NCI-H446 (cell line): Measurements from ENCODE around the gene XYLT1.

Experiments used
- DNase-seq, 2 experiments: peaks; one replicate each; lab custom pipeline; 2025; lab: John Stamatoyannopoulos, UW

The XYLT1 gene

GRCh38 chr16:17460890-17461289 lies 9.9 kb downstream of the XYLT1 start:
- DNase-seq: peak; percentile 26 to 65

DNA sequence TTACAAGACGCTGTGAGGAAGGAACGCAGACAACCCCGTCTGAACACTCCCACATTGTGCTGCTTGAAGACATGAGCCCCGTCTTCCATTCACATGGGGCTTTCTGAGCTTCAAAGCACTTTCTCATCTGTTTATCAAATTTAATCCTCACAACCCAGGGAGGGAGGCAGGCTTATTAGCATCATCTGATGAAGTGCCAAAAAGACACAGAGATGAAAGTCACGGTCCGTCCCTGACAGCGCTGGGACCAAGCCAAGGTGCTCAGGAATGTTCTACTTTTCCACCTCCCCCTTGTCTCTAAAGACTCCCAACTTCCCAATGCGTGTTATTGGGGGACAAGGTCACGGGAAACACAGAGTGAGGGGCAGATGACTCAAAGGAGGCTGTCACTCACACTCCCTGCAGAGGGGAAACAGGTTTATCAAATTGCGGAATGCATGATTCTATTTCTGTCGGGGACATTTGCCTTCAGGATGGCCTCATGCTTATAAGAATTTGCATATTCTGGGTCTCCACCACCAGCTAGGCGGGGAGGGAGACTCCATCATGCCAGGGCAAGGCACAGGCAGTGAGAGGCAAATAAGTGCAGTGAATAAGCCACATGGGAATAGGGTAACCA lies 10.7 kb downstream of the XYLT1 start:
- DNase-seq: no peak

GRCh38 chr16:17457997-17458396 lies 12.8 kb downstream of the XYLT1 start:
- DNase-seq: no peak

GRCh38 chr16:17457513-17457912 lies 13.2 kb downstream of the XYLT1 start:
- no peak for DNase-seq

DNA sequence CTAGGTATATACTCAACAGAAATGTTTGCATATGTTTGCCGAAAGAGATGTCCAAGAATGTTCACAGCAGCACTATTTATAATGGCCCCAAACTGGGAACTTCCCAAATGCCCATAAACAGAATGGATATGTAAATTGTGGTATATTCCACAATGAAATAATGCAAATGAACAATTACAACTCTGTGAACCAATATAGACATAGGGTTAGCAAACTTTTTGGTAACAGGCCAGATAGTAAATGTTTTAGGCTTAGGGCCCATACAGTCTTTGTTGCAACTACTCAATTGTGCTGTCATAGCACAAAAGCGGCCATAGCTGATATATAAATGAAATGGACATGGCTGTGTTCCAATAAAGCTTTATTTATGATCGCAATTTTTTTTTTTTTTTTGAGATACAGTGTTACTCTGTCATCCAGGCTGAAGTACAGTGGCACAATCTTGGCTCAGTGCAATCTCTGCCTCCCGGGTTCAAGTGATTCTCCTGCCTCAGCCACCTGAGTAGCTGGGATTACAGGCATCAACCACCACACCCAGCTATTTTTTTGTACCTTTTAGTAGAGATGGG lies 16.5 kb downstream of the XYLT1 start:
- DNase-seq: no peak

- DNase-seq: no peak
Observed at GRCh38 chr16:17453364-17454038, 17.3 kb downstream of the XYLT1 start.

DNA sequence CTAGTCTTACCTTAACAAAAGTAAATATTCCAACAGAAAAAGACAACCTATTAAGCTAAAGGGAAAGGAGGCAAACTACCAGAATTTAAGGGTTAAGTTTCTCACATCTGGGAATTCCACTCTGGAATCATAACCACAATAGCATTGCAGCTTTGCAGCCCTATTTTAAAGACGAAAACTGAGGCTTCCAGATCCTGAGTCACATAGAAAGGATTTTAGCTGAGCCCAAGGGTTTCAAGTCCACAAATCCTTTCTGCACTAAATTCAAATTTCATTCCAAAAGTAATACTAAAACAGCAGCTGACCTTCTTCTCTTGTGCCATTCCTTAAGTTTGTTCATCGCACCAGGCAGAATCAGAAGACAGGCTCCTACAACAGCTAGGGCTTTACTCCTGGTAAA lies 17.8 kb downstream of the XYLT1 start:
- no peak for DNase-seq

- no peak for DNase-seq
Observed at GRCh38 chr16:17451843-17452242, 18.9 kb downstream of the XYLT1 start.

GRCh38 chr16:17450291-17450690 lies 20.5 kb downstream of the XYLT1 start:
- no peak for DNase-seq

DNA sequence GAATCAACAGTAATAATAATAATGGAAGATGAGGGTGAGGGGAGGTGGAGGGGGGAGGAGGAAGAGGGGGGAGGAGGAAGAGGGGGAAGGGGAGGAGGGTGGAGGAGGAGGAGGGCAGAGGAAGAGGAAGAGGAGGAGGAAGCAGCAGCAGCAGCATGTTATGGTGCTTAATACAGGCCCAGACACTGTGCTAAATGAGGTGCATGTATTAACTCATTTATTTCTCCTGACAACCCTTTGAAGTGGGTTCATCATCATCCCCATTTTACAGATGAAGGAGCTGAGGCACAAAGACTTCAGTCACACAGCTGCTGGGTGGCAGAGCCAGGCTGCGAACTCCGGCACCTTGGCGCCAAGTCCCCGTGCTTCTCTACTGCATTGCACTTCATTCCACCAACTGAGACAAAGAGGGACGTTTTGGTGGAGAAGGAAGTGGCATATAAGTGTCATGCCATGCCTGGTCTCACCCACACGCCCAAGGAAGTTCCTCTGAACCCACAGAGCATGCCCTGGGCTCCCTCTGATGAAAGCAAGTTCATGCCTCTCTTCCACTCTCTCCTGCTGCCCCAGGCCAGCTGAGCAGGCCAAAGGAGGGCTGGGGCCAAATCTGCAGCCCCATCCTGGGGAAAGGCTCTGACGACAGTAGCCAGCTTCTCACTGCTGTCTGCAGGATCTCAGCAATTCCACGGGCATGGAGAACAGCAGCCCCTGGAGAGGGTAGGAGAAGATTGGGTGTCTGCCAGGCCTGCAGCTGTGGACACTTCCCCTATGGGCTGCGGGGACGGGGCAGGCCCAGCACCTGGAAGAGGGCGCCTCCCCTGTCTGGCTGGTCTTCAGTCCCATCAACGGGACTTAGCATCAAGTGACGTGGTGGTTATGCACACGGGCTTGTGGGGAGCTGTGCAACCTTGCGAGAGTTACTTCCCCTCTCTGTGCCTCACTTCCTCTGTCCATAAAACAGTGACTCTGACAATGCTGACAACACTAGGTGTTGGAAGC lies 21.8 kb downstream of the XYLT1 start:
- DNase-seq: no peak

DNA sequence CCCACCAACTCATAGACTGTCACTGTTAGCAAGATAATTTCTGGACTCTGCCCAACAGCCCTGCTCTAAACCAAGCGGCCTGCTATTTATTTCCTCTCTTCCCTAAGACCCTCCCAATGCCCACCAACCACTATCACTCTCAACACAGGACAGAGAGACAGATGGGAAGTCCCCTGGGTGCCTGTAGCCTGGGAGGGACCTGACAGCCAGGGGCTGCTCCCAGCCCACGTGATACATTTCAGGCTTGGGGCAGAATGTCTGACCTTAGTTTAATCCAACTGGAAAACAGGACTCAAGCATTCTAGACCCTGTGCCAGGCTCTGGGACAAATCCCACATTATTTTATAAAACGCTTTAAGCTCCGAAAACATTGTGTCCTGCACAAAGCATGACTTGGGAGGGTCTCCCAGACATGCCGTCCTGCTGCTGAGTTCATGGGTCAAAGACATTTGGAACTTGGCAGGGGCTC lies 23.6 kb downstream of the XYLT1 start:
- no peak for DNase-seq

DNA sequence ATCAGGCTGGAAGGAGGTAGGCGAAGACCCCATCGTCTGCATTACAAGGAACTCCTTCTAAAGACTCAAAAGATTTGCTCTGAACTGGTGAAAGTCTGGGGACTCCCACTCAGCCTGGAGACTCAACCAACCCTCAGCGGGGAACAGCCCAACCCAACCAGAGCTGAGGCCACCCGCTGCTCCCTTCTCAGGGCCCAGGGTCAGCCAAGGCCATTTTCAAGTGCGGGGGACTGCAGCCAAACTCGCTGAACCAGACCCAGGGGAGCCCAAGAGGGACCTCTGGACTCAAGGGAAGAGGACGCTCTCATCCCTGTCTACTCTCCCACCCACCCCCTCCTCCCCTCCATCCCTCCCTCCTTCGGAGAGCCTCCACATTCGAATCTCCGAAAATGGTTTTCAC lies 24.1 kb downstream of the XYLT1 start:
- no peak for DNase-seq

DNA sequence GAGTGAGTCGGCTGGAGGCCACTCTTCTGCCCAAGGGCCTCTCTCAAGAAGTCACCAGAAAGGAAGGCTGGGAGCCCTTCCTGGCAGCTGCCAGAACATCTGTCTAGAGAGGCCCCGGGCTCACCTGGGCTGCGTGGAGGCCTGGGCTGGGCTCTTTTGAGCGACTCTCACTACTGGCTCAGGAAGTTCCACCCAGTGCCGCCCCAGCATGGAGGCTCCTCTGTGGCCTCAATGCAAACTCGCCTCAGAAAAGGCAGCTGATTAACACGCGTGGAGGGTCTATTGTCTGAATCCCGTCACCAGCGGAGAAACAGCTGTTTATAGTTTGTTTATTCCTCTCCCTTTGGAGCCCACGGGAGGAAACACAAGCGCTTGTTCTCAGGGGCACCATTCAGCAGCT lies 25.3 kb downstream of the XYLT1 start:
- no peak for DNase-seq

- no peak for DNase-seq
Observed at GRCh38 chr16:17444658-17445057, 26.1 kb downstream of the XYLT1 start.

DNA sequence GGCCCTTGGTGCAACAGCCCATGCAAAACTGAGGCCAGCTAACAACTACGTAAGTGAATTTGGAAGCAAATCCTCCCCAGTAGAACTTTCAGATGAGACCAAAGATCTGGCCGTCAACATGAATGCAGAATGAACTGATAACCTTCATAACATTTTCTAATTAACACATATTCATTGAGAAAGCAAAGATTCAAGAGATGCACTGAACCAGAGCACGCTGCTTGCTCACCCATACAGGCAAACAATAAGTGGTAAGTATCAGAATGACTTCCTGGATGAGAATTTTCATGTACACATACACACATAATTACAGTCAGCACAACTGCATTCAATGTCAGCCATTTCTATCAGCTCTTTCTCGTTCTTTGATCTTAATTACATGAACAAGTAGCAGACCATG lies 30.6 kb downstream of the XYLT1 start:
- DNase-seq: no peak

- no peak for DNase-seq
Observed at GRCh38 chr16:17439580-17439979, 31.2 kb downstream of the XYLT1 start.

DNA sequence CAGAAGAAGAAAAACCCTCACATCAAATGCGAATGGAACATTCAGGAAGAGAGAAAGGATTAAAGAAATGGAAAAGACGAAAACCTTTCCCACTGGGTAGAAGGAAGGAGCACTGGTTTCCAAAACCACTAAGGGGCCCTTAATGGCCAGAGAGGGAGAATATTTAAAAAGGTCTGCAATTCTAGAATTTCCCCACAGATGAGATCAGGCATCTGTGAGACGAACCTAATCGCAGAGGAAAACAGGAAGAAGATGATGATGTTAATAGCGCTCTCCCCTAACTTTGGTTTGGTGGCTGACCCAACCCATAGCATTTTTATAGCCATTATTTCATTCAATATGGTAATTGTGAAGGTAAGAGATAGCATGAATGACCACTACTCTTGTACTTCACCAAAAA lies 32.8 kb downstream of the XYLT1 start:
- no peak for DNase-seq

DNA sequence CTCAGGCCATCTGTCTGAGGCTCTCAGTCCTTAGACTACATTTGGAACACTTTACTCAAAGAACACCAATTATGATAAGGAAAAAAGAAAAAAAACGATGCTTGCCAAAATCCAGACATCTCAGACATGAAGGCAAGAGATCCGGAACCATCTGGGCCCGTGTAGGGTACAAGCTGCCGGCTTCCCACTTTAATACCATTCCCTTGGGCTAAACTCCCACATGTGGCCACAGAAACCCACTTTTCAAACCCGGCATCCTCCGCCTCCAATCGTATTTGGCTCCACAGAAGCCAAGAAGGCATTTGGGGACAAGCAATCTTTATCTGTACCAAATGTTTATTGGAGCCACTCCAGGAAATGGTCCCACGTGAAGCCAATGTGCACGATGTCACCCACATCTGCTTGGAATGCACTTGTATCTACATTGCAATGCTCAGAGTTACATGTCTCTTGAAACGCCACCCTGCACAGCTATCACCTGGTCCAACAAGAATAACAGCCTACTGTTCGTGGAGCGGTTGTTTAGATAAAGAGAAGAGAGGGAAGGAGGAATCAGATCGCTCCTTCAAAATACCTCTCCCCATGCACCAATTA lies 33.5 kb downstream of the XYLT1 start:
- no peak for DNase-seq

GRCh38 chr16:17435318-17435717 lies 35.4 kb downstream of the XYLT1 start:
- DNase-seq: no peak

DNA sequence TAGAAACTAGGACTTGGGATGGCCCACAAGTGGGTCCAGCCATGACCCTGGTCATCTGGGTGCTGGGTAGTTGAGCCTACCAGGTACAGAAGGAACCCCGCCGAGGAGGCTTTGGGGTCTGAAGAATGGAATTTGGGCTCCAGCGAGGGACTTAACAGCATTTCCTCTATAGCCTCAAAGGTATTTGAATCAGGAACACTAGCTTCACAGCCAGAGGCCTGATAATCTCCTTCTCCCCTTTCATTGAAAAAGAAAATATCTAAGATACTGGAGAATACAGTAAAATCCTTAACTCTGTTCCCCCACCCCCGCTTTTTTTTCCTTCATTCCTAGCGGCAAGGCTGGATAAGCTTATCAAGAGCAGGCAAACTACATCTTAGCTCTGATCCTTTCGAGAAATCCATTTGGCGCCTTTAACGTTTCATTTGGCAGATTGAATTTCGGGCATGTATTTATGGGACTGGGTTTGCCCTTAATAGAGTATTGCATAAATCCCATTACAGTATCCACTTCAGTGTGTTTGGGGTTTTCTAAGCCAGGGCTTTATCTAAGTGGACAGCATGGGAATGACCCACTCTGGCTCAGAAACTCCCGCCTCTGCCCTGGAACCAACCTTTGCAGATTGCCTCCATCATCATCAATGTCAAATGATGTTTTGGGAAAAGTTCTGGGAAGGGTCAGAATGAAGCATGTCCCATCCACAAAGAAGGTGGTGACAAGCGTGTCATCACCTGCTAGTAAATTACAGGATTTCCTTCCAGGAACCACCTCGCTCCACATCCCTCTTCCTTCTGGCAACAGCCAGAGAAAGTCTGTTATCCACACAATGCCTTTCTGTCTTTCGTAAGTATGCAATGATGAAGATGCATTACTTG lies 36.9 kb downstream of the XYLT1 start:
- DNase-seq: no peak
